RWPE2 (cell line): Measurements from ENCODE around the gene SLC24A3.

Source experiments
- ATAC-seq: fragments of 200-7000 bp; cut with Tn5 transposase; 3 replicates; pipeline ENCODE4 v1.9.1; 2021; ENCODE audit warnings: low read depth
- DNase-seq: peaks from one replicate; pipeline ENCODE4 v3.0.0-alpha.2; 2020; ENCODE audit warnings: low spot score
- H3K27ac ChIP-seq: fragments of 450-650 bp; 2 replicates; pipeline ENCODE4 v1.5.1; 2017; ENCODE audit warnings: mild to moderate bottlenecking; ENCODE audit not compliant: poor library complexity, severe bottlenecking
- H3K27me3 ChIP-seq: fragments of 250-450 bp; sonication (Bioruptor Pico); 2 replicates; pipeline ENCODE4 v1.5.1; 2021; ENCODE audit warnings: mild to moderate bottlenecking, moderate library complexity; ENCODE audit not compliant: insufficient read depth, poor library complexity, severe bottlenecking
- H3K36me3 ChIP-seq: fragments of 250-450 bp; sonication (Bioruptor Pico); 2 replicates; pipeline ENCODE4 v1.5.1; 2020; ENCODE audit warnings: low read depth, mild to moderate bottlenecking, moderate library complexity
- H3K4me1 ChIP-seq: fragments of 250-450 bp; sonication (Bioruptor Pico); 2 replicates; pipeline ENCODE4 v1.5.1; 2021; ENCODE audit warnings: mild to moderate bottlenecking, moderate library complexity; ENCODE audit not compliant: insufficient read depth, poor library complexity, severe bottlenecking
- H3K4me3 ChIP-seq: fragments of 250-450 bp; sonication (Bioruptor Pico); 2 replicates; pipeline ENCODE4 v1.5.1; 2021; ENCODE audit warnings: mild to moderate bottlenecking, moderate library complexity; ENCODE audit not compliant: severe bottlenecking
- H3K9me3 ChIP-seq: fragments of 250-450 bp; sonication (Bioruptor Pico); 2 replicates; pipeline ENCODE4 v1.5.1; 2021; ENCODE audit warnings: mild to moderate bottlenecking, moderate library complexity; ENCODE audit not compliant: severe bottlenecking
- CTCF ChIP-seq: fragments of 450-650 bp; IDR thresholded peaks from one replicate; pipeline ENCODE4 v1.5.1; 2017; ENCODE audit warnings: mild to moderate bottlenecking, moderate library complexity; ENCODE audit not compliant: poor library complexity, severe bottlenecking

SLC24A3 gene

DNA sequence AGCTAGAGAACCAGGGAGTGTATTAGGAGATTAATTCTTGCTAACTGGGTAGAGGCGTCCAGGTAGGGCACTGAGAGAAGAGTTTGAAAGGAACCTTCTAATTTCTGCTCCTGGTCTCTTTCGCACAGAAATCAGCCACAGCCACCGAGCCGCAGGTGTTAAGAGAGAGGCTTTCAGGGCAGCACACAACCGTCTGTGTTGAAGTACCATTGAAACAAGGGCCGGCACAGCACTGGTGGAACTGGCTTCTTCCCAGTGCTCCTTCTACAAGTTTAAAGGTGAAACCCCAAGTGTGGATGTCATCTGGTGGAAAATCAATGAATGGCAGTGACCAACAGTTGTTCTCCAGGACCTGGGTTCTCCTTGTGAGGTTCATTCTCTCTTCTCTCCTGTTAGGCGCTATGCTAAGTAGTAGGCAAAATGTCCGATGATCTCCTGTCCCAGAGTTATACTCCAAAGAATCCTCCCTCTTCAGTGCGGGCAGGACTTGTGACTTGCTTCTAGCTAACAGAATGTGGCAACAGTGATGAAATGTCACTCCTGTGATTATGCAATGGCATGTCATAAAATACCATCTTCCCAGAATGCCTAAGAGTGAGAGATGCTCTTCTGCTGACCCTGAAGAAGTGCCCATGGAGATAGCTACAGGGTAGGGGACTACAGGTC is 530.7 kb downstream of the SLC24A3 start:
- no peak for TF ChIP-seq CTCF
- Histone ChIP-seq H3K36me3 (no peaks in the 10 kb centered on the region), H3K9me3 (no peaks in the 10 kb centered on the region), H3K4me1 (no peaks in the 10 kb centered on the region), H3K4me3 (no peak overlapping the region), H3K27ac (no peak overlapping the region), H3K27me3 (no peaks in the 10 kb centered on the region)
- no peak for DNase-seq
- ATAC-seq, result no peak

- DNase-seq (no peak), ATAC-seq (no peak)
- Histone ChIP-seq H3K4me1 (no peaks in the 10 kb centered on the region), H3K4me3 (no peak overlapping the region), H3K9me3 (no peaks in the 10 kb centered on the region), H3K36me3 (no peaks in the 10 kb centered on the region), H3K27me3 (no peaks in the 10 kb centered on the region), H3K27ac (no peak overlapping the region)
- TF ChIP-seq CTCF, result no peak
Observed at GRCh38 chr20:19743640-19743995, 531.2 kb downstream of the SLC24A3 start.

GRCh38 chr20:19745106-19745505 is 532.7 kb downstream of the SLC24A3 start:
- H3K4me1 ChIP-seq, result peaks cover 3% of the 10 kb centered on the region
- ATAC-seq (no peak), DNase-seq (no peak)
- no peaks in the 10 kb centered on the region for H3K27me3 ChIP-seq
- no peak for TF ChIP-seq CTCF
- H3K4me3 ChIP-seq, result no peak overlapping the region
- H3K36me3 ChIP-seq, result no peaks in the 10 kb centered on the region
- H3K9me3 ChIP-seq, result no peaks in the 10 kb centered on the region
- H3K27ac ChIP-seq, result no peak overlapping the region

- H3K27me3 ChIP-seq, result no peaks in the 10 kb centered on the region
- no peaks in the 10 kb centered on the region for H3K9me3 ChIP-seq
- ATAC-seq (no peak), DNase-seq (no peak)
- H3K4me1 ChIP-seq, result peaks cover 5% of the 10 kb centered on the region
- TF ChIP-seq CTCF, result no peak
- no peak overlapping the region for H3K27ac ChIP-seq
- H3K36me3 ChIP-seq, result no peaks in the 10 kb centered on the region
- H3K4me3 ChIP-seq, result no peak overlapping the region
Observed at GRCh38 chr20:19745584-19745983, 533.1 kb downstream of the SLC24A3 start.

DNA sequence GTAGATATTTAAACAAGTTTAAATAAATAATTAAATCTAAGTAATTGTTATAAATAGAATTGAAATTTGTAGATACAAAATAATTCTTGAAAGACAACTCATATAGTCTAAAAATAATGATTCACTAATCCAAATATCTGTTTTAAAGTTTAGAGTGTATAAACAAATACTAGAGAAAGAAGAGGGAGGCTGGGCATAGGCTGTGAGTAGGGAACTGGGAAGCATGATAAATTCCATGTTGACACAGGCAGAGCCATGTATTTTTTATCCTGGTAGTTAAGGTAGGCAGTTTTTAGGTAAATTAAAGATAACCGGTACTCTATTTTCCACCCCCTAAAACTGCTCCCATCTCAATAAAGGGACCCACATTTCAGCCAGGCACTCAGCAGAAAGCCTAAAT is 534.0 kb downstream of the SLC24A3 start:
- no peak for ATAC-seq
- no peaks in the 10 kb centered on the region for H3K27me3 ChIP-seq
- no peak overlapping the region for H3K27ac ChIP-seq
- no peak for TF ChIP-seq CTCF
- peaks cover 5% of the 10 kb centered on the region for H3K4me1 ChIP-seq
- no peak overlapping the region for H3K4me3 ChIP-seq
- H3K36me3 ChIP-seq, result no peaks in the 10 kb centered on the region
- no peak for DNase-seq
- H3K9me3 ChIP-seq, result no peaks in the 10 kb centered on the region
